ENCODE results near the gene GDPD4.

The GDPD4 gene

GRCh38 chr11:77233011-77233410, 68.5 kb downstream of the GDPD4 start:
- TF ChIP-seq CTCF (IDR thresholded peaks at IDR 0.05; ENCODE audit: low read depth, low read length): no peak
- in situ Hi-C loops (cut with HindIII; ENCODE audit: low sequenced_read_pairs): no loop called here
- H3K4me3 ChIP-seq (ENCODE audit: low read depth, low read length): no peak overlapping the region
- no peak for DNase-seq (ENCODE audit: low read depth, low spot score)

GRCh38 chr11:77232242-77232641, 69.2 kb downstream of the GDPD4 start:
- in situ Hi-C loops (cut with HindIII; ENCODE audit: low sequenced_read_pairs): no loop called here
- DNase-seq (ENCODE audit: low read depth, low spot score): no peak
- TF ChIP-seq CTCF (IDR thresholded peaks at IDR 0.05; ENCODE audit: low read depth, low read length): no peak
- no peak overlapping the region for H3K4me3 ChIP-seq (ENCODE audit: low read depth, low read length)

- in situ Hi-C loops (cut with HindIII; ENCODE audit: low sequenced_read_pairs): no loop called here
- DNase-seq (ENCODE audit: low read depth, low spot score): no peak
- TF ChIP-seq CTCF (IDR thresholded peaks at IDR 0.05; ENCODE audit: low read depth, low read length): no peak
- no peak overlapping the region for H3K4me3 ChIP-seq (ENCODE audit: low read depth, low read length)
These were observed 69.7 kb downstream of the GDPD4 start for GRCh38 chr11:77231800-77232199.

GRCh38 chr11:77230878-77231605, 70.4 kb downstream of the GDPD4 start:
- TF ChIP-seq CTCF (IDR thresholded peaks at IDR 0.05; ENCODE audit: low read depth, low read length): no peak
- no peak for DNase-seq (ENCODE audit: low read depth, low spot score)
- in situ Hi-C loops (cut with HindIII; ENCODE audit: low sequenced_read_pairs): no loop called here
- H3K4me3 ChIP-seq (ENCODE audit: low read depth, low read length): no peak overlapping the region

- H3K4me3 ChIP-seq (ENCODE audit: low read depth, low read length): no peak overlapping the region
- no peak for TF ChIP-seq CTCF (IDR thresholded peaks at IDR 0.05; ENCODE audit: low read depth, low read length)
- in situ Hi-C loops (cut with HindIII; ENCODE audit: low sequenced_read_pairs): no loop called here
- DNase-seq (ENCODE audit: low read depth, low spot score): no peak
These were observed 77.7 kb downstream of the GDPD4 start for GRCh38 chr11:77223797-77224196.

GRCh38 chr11:77217156-77217555, 84.3 kb downstream of the GDPD4 start:
- no peak for TF ChIP-seq CTCF (IDR thresholded peaks at IDR 0.05; ENCODE audit: low read depth, low read length)
- no peak for DNase-seq (ENCODE audit: low read depth, low spot score)
- H3K4me3 ChIP-seq (ENCODE audit: low read depth, low read length): no peak overlapping the region
- in situ Hi-C loops (cut with HindIII; ENCODE audit: low sequenced_read_pairs): no loop called here

Measured in astrocyte of the spinal cord (primary cell).